GM19397 (cell line): ENCODE data around the gene RNF208.
"Not testable (repeated sequence)": the region's sequence is repeated elsewhere in the genome, so short reads cannot be mapped to it uniquely, and the experiment has no call there.

Experiments
- ATAC-seq: cut with Tn5 transposase; IDR thresholded peaks from one replicate; pipeline ENCODE4 v1.9.1; 2021; ENCODE audit warnings: mild to moderate bottlenecking, moderate library complexity; ENCODE audit not compliant: unreplicated experiment

Gene RNF208

GRCh38 chr9:137240318-137240840, 18.3 kb upstream of the RNF208 start:
- peak; percentile 23 for ATAC-seq

GRCh38 chr9:137239541-137240200, 17.6 kb upstream of the RNF208 start:
- ATAC-seq, result not testable (repeated sequence)

GRCh38 chr9:137237759-137238726, 16.0 kb upstream of the RNF208 start:
- ATAC-seq, result no peak

- ATAC-seq, result no peak
These were observed 14.9 kb upstream of the RNF208 start for GRCh38 chr9:137236936-137237421.

GRCh38 chr9:137236238-137236935, 14.3 kb upstream of the RNF208 start:
- no peak for ATAC-seq

GRCh38 chr9:137235424-137236237, 13.6 kb upstream of the RNF208 start:
- ATAC-seq, result no peak

GRCh38 chr9:137234758-137235423, 12.9 kb upstream of the RNF208 start:
- ATAC-seq, result no peak

- ATAC-seq, result no peak
These were observed 12.1 kb upstream of the RNF208 start for GRCh38 chr9:137234055-137234697.

GRCh38 chr9:137233143-137233980, 11.3 kb upstream of the RNF208 start:
- ATAC-seq, result no peak

GRCh38 chr9:137232510-137232909, 10.5 kb upstream of the RNF208 start:
- no peak for ATAC-seq

- no peak for ATAC-seq
These were observed 10.1 kb upstream of the RNF208 start for GRCh38 chr9:137232101-137232500.

GRCh38 chr9:137231372-137232039, 9.5 kb upstream of the RNF208 start:
- no peak for ATAC-seq

GRCh38 chr9:137230705-137231371, 8.8 kb upstream of the RNF208 start, which contains the start of gene SLC34A3:
Gene SLC34A3, plus strand, starts transcription at chr9:137230901. Its CDS starts 802 bp downstream, at chr9:137231703.
- ATAC-seq, result no peak

- no peak for ATAC-seq
These were observed 8.1 kb upstream of the RNF208 start for GRCh38 chr9:137229903-137230704.

- no peak for ATAC-seq
These were observed 7.2 kb upstream of the RNF208 start for GRCh38 chr9:137228968-137229896.
